ENCODE results near the gene CYP2W1. TPM values are rescaled to one million over a fixed set of nuclear protein-coding genes. Genes with fewer than 3 reads are reported as not detected.

Gene CYP2W1
- total RNA-seq, 1 experiment from 2014 or later = not detected

DNA sequence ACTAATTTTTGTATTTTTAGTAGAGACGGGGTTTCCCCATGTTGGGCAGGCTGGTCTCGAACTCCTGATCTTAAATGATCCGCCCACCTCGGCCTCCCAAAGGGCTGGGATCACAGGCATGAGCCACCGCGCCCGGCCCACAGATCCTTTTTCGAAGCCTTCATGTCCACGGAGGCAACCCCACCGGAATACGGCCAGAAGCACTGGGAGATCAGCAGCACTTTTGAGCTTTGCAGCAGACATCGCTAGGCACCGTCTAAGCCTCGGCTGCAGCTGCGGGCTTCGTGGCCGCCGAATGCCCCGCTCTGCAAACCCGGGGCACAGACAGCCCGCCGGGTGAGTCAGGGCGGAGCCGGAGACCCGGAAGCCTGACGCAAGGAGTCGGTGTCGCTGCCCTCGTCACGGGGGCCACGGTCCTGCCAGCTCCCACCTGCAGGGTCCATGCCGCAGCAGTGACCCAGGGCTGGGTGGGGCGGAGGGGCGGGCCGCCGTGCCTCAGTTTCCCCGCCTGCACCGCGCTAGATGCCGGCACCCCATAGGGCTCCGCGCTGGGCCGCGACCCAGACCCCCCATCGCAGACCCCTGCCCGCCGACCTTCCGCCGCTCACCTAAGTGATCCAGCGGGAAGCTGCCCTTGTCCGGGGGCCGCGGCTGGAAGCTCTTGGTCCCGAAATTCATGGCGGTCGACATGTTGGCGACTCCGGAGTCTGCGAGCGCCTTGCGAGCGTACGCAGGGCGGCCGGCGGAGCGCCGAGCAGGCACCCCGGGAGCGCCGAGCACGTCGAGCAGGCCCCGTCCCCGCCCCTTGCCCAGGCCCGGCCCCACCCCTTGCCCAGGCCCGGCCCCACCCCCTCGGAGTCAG is 7.9 kb upstream of the CYP2W1 start, which contains the start of gene COX19 (continued):
- TF ChIP-seq, protein P1, sequence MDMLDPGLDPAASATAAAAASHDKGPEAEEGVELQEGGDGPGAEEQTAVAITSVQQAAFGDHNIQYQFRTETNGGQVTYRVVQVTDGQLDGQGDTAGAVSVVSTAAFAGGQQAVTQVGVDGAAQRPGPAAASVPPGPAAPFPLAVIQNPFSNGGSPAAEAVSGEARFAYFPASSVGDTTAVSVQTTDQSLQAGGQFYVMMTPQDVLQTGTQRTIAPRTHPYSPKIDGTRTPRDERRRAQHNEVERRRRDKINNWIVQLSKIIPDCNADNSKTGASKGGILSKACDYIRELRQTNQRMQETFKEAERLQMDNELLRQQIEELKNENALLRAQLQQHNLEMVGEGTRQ (CRISPR knock-in tag; IDR thresholded peaks at IDR 0.05) = no peak; the same call in 1 of the 2 replicates
- no peak for TF ChIP-seq STAT6 (CRISPR knock-in tag; conservative IDR thresholded peaks at IDR 0.05; ENCODE audit: low read depth)
- TF ChIP-seq ZNF263 (CRISPR knock-in tag; IDR thresholded peaks at IDR 0.05; ENCODE audit: low read depth) = no peak
- TF ChIP-seq SMAD3 (CRISPR knock-in tag; IDR thresholded peaks at IDR 0.05; ENCODE audit: borderline replicate concordance) = no peak; the same call in 1 of the 2 replicates
- peak; percentile 52; the same call in 1 of the 2 replicates for TF ChIP-seq FOXP1 (CRISPR knock-in tag; IDR thresholded peaks at IDR 0.05; ENCODE audit: borderline replicate concordance)
- no peak for TF ChIP-seq ZNF671 (CRISPR knock-in tag; IDR thresholded peaks at IDR 0.05)
- no peak for TF ChIP-seq ZNF121 (CRISPR knock-in tag; IDR thresholded peaks at IDR 0.05)
- TF ChIP-seq, protein P2, sequence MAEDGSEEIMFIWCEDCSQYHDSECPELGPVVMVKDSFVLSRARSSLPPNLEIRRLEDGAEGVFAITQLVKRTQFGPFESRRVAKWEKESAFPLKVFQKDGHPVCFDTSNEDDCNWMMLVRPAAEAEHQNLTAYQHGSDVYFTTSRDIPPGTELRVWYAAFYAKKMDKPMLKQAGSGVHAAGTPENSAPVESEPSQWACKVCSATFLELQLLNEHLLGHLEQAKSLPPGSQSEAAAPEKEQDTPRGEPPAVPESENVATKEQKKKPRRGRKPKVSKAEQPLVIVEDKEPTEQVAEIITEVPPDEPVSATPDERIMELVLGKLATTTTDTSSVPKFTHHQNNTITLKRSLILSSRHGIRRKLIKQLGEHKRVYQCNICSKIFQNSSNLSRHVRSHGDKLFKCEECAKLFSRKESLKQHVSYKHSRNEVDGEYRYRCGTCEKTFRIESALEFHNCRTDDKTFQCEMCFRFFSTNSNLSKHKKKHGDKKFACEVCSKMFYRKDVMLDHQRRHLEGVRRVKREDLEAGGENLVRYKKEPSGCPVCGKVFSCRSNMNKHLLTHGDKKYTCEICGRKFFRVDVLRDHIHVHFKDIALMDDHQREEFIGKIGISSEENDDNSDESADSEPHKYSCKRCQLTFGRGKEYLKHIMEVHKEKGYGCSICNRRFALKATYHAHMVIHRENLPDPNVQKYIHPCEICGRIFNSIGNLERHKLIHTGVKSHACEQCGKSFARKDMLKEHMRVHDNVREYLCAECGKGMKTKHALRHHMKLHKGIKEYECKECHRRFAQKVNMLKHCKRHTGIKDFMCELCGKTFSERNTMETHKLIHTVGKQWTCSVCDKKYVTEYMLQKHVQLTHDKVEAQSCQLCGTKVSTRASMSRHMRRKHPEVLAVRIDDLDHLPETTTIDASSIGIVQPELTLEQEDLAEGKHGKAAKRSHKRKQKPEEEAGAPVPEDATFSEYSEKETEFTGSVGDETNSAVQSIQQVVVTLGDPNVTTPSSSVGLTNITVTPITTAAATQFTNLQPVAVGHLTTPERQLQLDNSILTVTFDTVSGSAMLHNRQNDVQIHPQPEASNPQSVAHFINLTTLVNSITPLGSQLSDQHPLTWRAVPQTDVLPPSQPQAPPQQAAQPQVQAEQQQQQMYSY (CRISPR knock-in tag; IDR thresholded peaks at IDR 0.05) = no peak
- TF ChIP-seq, protein P3, sequence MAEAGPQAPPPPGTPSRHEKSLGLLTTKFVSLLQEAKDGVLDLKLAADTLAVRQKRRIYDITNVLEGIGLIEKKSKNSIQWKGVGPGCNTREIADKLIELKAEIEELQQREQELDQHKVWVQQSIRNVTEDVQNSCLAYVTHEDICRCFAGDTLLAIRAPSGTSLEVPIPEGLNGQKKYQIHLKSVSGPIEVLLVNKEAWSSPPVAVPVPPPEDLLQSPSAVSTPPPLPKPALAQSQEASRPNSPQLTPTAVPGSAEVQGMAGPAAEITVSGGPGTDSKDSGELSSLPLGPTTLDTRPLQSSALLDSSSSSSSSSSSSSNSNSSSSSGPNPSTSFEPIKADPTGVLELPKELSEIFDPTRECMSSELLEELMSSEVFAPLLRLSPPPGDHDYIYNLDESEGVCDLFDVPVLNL (CRISPR knock-in tag; IDR thresholded peaks at IDR 0.05; ENCODE audit: borderline replicate concordance, low read depth) = no peak
- no peak for TF ChIP-seq NR2C2 (CRISPR knock-in tag; IDR thresholded peaks at IDR 0.05)
- TF ChIP-seq IRF2 (CRISPR knock-in tag; IDR thresholded peaks at IDR 0.05; ENCODE audit: borderline replicate concordance, low read depth) = no peak
- TF ChIP-seq ZNF416 (CRISPR knock-in tag; IDR thresholded peaks at IDR 0.05) = 0 out of 2 replicates have a peak, but pooled peaks have one; percentile 23
- TF ChIP-seq, protein P4, sequence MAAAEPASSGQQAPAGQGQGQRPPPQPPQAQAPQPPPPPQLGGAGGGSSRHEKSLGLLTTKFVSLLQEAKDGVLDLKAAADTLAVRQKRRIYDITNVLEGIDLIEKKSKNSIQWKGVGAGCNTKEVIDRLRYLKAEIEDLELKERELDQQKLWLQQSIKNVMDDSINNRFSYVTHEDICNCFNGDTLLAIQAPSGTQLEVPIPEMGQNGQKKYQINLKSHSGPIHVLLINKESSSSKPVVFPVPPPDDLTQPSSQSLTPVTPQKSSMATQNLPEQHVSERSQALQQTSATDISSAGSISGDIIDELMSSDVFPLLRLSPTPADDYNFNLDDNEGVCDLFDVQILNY (CRISPR knock-in tag; IDR thresholded peaks at IDR 0.05) = no peak
- TF ChIP-seq AR (CRISPR knock-in tag; IDR thresholded peaks at IDR 0.05) = no peak
- TF ChIP-seq KAT7 (CRISPR knock-in tag; IDR thresholded peaks at IDR 0.05; ENCODE audit: borderline replicate concordance) = no peak
- TF ChIP-seq CBFB (CRISPR knock-in tag; IDR thresholded peaks at IDR 0.05; ENCODE audit: low read depth) = no peak
- TF ChIP-seq HMGA2 (CRISPR knock-in tag; IDR thresholded peaks at IDR 0.05) = no peak
- TF ChIP-seq JAZF1 (CRISPR knock-in tag; IDR thresholded peaks at IDR 0.05) = no peak
- no peak for TF ChIP-seq NFATC4 (CRISPR knock-in tag; IDR thresholded peaks at IDR 0.05)
- TF ChIP-seq TEAD4 (CRISPR knock-in tag; IDR thresholded peaks at IDR 0.05) = no peak
- TF ChIP-seq, protein P5, sequence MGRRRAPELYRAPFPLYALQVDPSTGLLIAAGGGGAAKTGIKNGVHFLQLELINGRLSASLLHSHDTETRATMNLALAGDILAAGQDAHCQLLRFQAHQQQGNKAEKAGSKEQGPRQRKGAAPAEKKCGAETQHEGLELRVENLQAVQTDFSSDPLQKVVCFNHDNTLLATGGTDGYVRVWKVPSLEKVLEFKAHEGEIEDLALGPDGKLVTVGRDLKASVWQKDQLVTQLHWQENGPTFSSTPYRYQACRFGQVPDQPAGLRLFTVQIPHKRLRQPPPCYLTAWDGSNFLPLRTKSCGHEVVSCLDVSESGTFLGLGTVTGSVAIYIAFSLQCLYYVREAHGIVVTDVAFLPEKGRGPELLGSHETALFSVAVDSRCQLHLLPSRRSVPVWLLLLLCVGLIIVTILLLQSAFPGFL (CRISPR knock-in tag; IDR thresholded peaks at IDR 0.05; ENCODE audit: borderline replicate concordance) = no peak
- TF ChIP-seq NFE2L1 (CRISPR knock-in tag; IDR thresholded peaks at IDR 0.05) = no peak
- no peak for TF ChIP-seq ATF1 (CRISPR knock-in tag; IDR thresholded peaks at IDR 0.05)
- peak; percentile 52; the same call in 1 of the 2 replicates for TF ChIP-seq ZBTB21 (CRISPR knock-in tag; IDR thresholded peaks at IDR 0.05; ENCODE audit: borderline replicate concordance)
- no peak for TF ChIP-seq NFYB (CRISPR knock-in tag; conservative IDR thresholded peaks at IDR 0.05; ENCODE audit: low read depth)
- TF ChIP-seq ESRRA (CRISPR knock-in tag; IDR thresholded peaks at IDR 0.05; ENCODE audit: borderline replicate concordance) = no peak; the same call in 1 of the 2 replicates
